ENCODE data around the gene LASP1NB.
"Not testable (repeated sequence)": the region's sequence is repeated elsewhere in the genome, so short reads cannot be mapped to it uniquely, and the experiment has no call there.

LASP1NB gene

DNA sequence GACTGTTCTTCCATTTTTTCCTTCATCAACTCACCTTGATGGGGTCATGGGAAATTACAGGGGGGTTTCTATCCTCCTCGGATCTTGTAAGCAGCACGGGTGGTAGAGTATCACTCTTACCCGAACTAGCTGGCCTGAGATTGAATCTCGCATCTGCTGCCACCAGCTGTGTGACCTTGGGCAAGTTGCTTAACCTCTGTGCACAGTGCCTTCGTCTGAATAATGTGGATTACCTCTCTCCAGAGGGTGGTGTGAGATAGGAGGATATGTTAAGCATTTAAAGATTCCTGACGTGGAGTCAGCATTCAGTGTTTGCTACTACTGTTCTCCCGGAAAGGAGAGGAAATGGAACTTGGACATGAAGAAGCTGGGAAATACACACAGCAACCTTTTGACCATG lies 31.1 kb upstream of the LASP1NB start:
- intact Hi-C loops (cut with DNase I), result no loop called here

DNA sequence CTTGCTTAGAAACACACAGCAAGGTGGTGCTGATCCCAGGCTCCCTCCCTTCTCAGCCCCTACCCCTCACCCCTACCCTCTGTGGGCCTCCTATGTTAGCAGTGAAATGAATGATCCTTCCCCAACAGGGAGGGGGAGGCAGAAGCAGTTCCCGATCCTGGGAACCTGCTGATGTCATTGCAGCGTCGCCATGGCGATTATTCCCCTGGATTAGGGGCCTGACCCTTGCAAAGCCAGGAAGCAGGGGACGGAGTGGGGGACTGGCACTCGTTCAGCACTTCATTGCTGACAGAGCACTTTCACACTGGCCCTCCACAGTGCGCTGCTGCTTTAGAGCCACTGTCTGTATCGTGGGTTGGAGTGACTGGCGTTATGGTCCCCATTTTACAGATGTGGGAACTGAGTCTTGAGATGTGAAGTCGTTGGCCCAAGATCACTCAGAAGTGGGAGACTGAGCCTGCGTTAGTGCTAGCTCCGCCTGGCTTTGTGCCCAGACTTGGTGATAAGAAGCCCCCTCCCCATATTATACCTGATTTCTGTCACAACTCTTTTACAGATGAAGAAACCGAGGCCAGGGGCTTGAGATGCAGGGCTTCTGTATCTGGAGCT lies 29.0 kb upstream of the LASP1NB start:
- ATAC-seq, result no peak
- DNase-seq, result peak; percentile 63
- intact Hi-C loops (cut with DNase I), result no loop called here

More for the DNA sequence above, 31.1 kb upstream of the LASP1NB start:
- no peak for DNase-seq
- ATAC-seq, result no peak

DNA sequence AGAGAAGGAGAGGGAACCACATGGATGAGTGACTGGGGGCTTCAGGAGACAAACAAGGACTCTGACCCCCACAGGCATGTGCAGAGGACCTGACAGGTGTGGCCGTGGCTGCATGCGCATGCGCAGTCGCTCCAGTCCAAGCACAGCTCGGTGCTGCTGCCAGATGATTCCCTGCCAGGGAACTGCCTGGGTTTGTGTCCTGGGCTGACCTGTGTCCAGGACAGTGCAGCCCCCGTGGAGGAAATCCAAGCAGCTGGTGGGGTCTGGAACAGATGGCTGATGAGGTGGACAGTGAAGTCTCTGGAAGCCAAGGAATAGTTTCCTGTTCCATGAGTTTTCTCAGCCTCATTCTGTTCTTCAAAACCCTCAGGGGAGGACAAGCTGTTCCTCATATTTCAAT lies 28.2 kb upstream of the LASP1NB start:
- DNase-seq (peak; percentile 79), ATAC-seq (peak; percentile 28 to 45)
- intact Hi-C loops (cut with DNase I), result no loop called here

DNA sequence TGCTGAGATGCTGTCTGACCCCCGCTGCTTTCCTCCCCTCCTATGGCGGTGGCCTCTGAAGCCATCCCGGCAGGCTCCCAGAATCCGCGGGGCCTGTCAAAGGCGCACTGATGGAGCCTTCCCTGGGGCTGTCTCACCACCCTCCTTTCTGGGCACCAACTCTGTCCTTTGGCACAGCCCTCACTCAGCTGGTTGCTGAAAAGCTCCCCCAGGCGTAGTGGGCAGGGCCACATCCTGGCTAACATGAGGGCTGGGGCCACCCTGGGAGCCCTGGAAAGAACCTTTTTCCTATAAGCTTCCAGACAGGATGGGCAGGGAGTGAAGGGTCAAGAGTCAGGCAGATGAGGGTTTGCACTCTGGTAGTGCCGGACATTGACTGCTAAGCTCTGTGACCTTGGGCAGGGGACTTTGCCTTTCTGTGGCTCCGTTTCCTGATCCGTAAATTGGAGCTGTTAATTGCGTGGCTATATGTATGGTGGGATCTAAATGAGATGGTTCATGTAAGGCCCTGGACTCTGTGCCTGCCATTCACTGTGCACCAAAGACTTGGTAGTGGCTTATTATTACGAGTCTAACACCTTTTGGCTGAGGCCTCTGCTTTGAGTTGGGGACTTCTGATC lies 27.6 kb upstream of the LASP1NB start:
- intact Hi-C loops (cut with DNase I), result no loop called here
- DNase-seq (no peak), ATAC-seq (peak; percentile 2 to 29)

DNA sequence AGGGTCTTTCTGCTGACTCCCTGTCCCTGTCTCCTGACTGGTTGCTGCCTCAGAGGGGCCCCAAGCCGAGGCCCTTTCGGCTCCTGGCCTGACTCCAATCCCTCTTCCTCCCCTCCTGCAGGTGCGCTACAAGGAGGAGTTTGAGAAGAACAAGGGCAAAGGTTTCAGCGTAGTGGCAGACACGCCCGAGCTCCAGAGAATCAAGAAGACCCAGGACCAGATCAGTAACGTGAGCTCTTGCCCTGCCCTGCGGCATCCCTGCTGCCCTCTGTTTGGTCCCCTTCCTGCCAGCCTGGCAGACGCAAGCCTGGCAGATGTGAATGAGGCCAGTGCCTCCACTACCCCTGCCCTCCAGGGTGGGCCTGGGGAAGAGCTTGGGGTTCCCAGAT lies 27.1 kb upstream of the LASP1NB start:
- intact Hi-C loops (cut with DNase I), result no loop called here
- DNase-seq (no peak), ATAC-seq (no peak)

DNA sequence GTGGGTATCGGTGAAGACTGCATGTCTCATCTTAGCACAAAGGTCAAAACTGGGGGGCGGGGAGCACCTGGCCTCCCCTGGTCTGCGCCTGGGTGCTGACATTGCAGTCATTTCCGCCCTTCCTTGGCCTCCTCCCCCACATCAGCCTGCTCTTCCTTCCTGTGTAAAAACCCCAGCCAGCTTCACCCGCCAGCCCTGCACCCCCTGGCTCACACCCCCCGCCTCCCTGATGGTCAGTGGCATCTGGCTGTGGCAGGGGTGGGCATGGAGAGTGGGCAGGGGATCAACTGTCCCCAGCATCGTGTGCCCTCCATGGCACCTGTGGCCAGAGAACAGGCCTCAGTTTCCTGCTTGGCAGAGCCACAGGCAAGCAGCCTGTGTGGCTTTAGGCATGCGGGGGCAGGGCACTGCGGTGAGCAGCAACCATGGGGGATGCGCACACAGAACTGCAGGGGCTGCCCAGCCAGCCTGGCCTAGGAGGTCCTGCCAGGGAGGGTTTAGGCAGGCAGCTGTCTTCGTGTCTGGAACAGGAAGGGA lies 26.5 kb upstream of the LASP1NB start:
- ATAC-seq (peak in 1 of 2 donors; percentile 21), DNase-seq (no peak)
- intact Hi-C loops (cut with DNase I), result no loop called here

DNA sequence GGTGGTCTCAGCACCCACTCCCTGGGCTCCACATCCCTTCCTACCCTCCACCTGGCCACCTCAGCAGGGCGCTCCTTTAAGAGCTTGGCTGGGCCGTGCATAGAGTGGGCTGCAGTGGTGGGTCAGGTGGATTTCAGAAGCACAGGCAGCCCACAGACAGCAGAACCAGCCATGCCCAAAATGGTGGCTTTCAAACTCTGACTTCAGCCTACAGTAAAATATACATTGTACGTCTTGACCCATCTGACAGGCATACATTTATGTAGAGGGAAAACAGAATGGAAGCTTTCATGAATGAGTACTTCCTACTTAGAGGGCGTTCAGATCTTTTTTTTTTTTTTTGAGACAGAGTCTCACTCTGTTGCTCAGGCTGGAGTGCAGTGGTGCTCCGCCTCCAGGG lies 26.0 kb upstream of the LASP1NB start:
- ATAC-seq (no peak), DNase-seq (no peak)
- intact Hi-C loops (cut with DNase I), result no loop called here

DNA sequence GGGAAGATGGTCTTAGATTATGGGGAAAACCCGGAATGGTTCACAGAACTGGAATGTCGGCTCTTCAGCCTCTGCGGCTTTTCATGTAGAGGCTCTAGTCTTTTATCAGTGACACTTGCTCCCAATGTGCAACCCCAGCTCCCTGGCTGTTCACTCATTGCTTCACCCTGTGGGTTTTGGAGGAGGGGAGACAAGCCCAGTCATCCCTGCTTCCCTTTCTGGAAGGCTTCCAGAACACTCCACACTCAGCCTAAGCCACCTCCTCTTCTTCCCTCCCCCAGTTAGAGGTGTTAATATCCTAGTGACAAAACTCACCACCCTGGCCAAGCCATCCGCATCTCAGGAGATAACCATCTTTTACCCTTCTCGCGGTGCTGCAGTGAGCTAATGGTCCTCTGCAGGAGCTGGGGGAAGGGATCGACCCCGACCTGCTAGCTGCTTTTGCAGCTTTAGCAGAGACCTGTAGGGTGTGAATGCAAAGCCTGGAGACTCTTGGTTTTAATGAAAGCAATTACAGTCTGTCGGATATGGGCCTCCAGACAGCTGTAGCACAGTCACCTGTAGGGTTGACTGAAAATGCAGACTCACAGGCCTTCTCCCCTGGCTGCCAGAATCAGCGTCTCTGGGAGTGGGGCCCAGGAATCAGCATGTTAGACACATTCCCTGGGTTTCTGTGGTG lies 24.3 kb upstream of the LASP1NB start:
- peak; percentile 64 for DNase-seq
- ATAC-seq, result peak; percentile 76 to 86
- intact Hi-C loops (cut with DNase I), result loop anchor here in 1 of 2 donors (2.0 kb wide), 1 partner anchor 20 kb away; no protein-coding TSS in a partner anchor

DNA sequence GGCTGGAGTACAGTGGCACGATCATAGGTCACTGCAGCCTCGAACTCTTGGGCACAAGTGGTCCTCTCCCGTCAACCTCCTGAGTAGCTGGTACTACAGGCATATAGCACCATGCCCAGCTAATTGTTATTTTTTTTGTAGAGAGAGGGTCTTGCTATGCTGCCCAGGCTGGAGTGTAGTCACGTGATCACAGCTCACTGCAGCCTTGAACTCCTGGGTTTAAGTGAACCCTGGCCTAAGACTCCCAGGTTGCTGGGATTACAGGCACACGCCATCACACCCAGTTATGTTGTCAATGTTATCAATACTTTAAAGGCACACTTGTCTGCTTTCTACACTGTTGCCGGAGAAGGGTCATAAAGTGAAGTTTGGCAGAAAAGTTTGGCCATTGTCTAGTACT lies 22.0 kb upstream of the LASP1NB start:
- intact Hi-C loops (cut with DNase I), result no loop called here
- DNase-seq, result no peak
- no peak for ATAC-seq

DNA sequence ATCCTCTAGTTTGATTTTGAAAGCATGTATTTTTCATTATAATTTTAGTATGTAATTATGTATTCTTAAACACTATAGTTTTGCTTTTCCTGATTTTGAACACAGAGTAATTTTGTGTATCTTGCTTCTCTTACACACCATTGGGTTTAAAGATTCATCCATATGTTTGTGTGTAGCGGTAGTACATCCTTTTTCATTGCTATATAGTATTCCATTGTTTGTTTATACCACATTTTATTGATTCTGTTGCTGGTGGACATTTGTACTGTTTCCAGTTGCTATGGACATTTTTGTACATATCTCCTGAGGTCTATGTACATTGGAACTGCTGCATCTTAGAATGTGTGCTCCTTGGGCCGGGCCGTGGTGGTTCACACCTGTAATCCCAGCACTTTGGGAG lies 20.5 kb upstream of the LASP1NB start:
- intact Hi-C loops (cut with DNase I), result loop anchor here (5.0 kb wide), 2 partner anchors 33 to 38 kb away; partner anchors contain the start of gene LASP1 (in 1 of the 2)
- no peak for DNase-seq
- no peak for ATAC-seq

DNA sequence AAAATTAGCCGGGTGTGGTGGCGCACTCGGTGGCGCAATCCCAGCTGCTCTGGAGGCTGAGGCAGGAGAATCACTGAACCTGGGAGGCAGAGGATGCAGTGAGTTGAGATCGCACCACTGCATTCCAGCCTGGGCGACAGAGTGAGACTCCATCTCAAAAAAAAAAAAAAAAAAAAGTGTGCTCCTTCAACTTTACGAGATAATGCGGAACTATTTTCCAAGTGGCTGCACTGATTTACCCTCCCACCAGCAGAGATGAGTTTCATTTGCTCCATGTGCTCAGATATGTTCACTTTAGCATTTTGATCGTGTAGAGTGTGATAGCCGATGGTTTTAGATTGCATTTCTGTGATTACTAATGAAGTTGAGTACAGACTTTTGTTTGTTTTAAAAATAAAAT lies 20.0 kb upstream of the LASP1NB start:
- no peak for DNase-seq
- intact Hi-C loops (cut with DNase I), result loop anchor here (5.0 kb wide), 2 partner anchors 33 to 38 kb away; partner anchors contain the start of gene LASP1 (in 1 of the 2)
- no peak for ATAC-seq

DNA sequence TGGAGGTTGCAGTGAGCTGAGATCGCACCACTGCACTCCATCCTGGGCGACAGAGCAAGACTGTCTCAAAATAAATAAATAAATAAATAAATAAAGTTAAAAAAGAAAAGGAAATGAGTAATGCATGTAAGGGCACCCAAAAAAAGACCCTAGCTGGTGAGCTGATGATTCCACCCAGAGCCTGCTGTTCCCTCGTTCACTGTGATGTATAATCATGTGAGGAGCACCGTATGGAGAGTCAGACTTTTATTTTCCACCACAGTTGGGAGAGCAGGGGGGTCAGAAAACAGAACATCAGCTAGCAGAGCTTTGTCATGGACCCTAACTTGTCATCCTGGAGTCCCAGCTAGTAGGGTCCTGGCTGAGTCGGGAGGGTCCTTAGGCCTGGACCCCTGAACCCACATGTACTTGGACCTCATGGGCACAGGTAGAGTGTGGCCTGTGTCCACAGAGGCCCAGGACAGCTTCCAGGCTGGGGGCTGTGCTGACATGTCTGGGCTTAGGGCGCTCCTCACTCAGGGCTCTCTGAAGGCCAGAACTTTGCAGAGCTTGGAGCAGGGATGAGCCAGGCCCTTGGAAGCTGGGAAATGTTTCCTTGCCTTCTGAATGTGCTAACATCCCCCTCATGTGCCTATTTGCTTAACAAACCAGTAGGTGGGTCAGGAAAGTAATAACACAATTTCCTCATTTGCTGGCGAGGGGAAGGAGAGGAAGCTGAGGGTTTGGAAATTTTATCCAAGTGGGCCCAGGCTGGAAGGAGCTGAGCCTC lies 18.8 kb upstream of the LASP1NB start:
- intact Hi-C loops (cut with DNase I), result loop anchor here (5.0 kb wide), 2 partner anchors 34 to 39 kb away; partner anchors contain the start of gene LASP1 (in 1 of the 2)
- peak in 1 of 2 donors; percentile 4 for ATAC-seq
- DNase-seq, result peak; percentile 14

DNA sequence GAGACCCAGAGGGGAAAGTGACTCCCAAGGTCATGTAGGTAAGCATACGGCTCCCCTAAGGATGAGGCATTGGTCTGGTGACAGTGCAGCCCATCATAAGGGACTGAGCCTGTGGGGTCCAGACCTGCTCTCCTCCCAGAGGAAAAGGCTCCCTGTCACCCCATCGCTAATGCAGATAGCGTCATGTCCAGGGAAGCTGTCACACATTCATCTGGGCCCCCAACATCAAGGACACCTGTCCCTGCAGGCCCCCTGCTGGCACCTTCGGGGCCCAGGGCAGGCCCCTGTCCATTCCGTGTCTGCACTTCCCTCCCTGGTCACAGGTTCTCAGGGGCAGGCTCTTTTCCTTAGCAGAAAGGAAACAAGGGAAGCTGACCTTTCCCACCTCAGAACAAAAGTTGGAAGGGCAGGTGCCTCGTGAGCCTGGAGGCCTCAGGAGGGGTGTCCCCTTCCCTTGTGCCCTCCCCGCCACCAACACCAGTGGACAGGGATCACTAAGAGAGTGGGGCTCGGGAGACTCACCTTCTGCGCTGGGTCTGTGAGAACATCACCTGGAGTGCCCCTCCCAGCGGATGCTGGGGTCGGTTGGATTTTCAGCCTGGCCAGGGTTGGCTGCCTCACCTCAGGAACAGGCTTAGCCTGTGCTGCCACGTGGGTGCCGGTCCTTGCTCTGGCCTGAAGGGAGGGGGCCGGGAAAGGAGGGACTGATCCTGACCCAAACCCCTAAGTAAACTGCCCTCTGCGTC lies 17.3 kb upstream of the LASP1NB start:
- intact Hi-C loops (cut with DNase I), result loop anchor here (5.0 kb wide), 2 partner anchors 36 to 41 kb away; partner anchors contain the start of gene LASP1 (in 1 of the 2)
- peak in 1 of 2 donors; percentile 8 for ATAC-seq
- DNase-seq, result no peak

DNA sequence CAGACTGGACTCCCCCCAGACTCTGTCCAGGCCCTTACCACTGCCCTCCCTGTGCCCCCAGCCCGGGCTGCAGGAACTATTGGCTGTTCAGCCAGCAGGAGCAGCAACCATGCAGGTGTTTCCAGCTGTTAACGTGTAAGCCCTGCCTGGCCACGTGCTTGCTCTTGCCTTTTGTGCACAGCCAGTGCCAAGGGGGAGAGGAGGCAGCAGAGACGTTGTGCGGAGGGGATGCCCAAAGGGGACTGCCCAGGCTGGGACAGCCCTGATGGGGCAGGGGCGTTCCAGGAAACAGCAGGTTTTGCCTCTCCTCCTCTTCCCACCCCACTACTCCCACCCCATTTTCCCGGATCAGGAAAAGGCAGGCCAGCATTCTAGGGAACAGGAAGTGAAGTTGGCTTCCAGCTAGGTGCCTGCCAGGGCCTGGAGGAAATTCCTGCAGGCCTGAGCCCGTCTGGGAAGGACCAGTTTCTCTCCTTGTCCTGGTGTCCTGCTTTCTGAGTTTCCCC lies 16.7 kb upstream of the LASP1NB start:
- intact Hi-C loops (cut with DNase I), result loop anchor here (5.0 kb wide), 2 partner anchors 36 to 41 kb away; partner anchors contain the start of gene LASP1 (in 1 of the 2)
- DNase-seq, result peak; percentile 54
- ATAC-seq, result peak; percentile 9 to 20

DNA sequence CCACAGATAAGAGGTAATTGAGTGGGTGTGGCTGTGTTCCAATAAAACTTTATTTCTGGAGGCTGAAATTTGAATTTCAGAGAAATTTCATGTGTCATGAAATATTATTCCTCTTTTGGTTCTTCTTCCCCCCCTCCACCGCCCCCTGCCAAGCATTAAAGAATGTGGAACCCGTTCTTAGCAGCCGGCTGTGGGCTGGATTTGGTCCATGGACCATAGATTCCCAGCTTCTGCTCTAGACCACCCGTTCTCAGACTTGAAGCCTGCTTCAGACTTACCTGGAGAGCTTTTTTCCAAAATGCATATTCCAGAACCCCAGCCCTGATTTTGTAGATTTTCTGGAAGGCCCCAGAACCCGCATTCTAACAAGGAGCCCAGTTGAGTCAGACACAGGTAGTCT lies 15.1 kb upstream of the LASP1NB start:
- intact Hi-C loops (cut with DNase I), result no loop called here
- DNase-seq, result no peak
- no peak for ATAC-seq

DNA sequence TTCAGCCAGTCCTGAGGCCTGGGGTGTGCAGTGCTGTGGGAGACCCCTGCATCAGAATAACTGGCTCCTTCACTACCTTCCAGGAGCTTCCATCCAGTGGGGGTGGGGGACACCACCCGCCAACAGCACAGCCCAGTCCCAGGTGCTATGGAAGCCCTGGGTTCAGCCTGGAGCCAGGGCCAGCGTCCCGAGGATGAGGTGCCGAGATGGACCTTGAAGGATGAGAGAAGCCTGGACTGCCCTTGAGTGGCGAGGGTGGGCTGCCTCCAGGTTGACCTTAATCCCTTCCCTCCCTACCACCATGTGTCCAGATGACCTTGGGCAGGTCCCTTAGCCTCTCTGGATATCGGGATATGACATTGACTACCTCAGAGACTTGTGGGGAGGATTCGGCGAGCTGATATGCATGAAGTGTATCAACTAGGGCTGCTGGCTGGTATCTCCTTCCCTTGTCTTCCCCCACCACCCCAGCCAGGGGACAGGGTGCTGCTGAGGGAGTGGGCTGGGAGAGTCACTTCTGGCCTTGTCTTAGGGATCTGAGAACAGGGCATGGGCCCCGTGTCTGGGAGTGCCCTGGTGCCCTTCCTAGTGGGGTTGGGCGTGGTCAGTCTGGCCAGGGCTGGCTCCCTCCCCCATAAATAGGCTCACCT lies 14.2 kb upstream of the LASP1NB start:
- intact Hi-C loops (cut with DNase I), result no loop called here
- DNase-seq (no peak), ATAC-seq (no peak)

DNA sequence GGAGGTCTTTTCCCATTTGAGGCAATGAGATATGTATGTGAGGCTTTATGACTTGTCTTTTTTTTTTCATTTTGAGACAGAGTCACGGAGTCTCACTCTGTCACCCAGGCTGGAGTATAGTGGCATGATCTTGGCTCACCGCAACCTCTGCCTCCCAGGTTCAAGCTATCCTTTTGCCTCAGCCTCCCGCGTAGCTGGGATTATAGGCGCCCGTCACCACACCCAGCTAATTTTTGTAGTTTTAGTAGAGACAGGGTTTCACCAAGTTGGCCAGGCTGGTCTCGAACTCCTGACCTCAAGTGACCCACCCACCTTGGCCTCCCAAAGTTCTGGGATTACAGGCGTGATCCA lies 13.7 kb upstream of the LASP1NB start:
- intact Hi-C loops (cut with DNase I); ATAC-seq; DNase-seq: not testable (repeated sequence)
